ENCODE results near the gene KLHDC7B.

Gene KLHDC7B

DNA sequence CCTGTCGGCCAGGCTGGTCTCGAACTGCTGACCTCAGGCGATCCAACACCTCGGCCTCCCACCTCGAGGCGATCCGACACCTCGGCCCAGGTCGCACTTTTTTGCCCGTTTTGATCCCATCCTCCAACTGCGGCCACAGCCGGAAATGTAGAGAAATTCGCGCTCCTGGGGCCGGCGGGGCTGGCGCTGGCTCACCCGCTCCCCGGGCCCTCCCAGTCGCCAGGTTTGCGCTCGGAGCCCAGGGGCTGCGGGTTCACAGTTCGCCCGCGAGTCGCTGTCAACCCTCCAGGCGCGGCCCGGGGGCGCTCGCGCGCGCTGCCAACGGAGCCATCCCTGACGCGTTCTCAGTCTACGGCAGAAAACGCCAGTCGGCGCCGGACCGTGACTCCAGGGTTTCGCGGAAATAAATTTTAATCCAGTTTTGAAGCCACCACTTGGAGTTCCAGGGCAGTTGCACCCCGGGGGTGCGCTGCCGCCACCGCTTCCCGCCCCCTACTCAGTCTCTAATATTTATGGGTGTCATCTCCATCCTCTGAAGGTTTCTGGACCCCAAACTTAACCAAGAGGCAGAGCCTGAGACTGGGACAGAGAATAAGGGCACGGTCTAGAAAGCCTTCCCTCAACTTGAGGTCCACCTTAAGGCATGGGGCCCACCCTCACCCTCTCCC is 1.5 kb upstream of the KLHDC7B start:
- H3K4me3 ChIP-seq (ENCODE audit: low read depth, low read length): peak overlapping the region; percentile 27
- no peak for DNase-seq (ENCODE audit: low read depth)

DNA sequence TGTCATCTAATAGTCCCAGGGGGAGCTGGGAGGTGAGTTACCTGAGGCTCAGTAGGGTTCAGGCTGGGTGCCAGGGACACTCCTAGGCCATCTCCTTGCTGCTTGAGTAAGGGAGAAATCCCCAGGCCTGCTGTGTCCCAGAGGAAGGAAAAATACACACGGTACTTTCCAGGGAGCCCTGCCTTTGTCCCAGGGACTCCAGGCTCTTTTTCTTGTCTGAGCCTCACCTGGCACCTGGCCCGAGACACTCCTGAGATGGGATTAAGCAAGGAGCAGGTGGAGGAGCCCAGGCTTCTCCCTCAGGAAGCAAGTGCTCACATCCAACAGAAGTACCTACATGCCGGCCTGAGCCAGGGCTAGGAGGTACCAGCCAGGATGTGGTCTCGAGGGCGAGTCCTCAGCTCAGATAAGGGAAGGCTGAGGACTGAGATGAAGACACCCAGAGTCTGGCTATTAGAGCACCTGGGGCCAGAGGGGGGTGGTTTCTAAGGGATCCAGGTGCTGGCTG is 899 bp upstream of the KLHDC7B start:
- no peak overlapping the region for H3K4me3 ChIP-seq (ENCODE audit: low read depth, low read length)
- no peak for DNase-seq (ENCODE audit: low read depth)

DNA sequence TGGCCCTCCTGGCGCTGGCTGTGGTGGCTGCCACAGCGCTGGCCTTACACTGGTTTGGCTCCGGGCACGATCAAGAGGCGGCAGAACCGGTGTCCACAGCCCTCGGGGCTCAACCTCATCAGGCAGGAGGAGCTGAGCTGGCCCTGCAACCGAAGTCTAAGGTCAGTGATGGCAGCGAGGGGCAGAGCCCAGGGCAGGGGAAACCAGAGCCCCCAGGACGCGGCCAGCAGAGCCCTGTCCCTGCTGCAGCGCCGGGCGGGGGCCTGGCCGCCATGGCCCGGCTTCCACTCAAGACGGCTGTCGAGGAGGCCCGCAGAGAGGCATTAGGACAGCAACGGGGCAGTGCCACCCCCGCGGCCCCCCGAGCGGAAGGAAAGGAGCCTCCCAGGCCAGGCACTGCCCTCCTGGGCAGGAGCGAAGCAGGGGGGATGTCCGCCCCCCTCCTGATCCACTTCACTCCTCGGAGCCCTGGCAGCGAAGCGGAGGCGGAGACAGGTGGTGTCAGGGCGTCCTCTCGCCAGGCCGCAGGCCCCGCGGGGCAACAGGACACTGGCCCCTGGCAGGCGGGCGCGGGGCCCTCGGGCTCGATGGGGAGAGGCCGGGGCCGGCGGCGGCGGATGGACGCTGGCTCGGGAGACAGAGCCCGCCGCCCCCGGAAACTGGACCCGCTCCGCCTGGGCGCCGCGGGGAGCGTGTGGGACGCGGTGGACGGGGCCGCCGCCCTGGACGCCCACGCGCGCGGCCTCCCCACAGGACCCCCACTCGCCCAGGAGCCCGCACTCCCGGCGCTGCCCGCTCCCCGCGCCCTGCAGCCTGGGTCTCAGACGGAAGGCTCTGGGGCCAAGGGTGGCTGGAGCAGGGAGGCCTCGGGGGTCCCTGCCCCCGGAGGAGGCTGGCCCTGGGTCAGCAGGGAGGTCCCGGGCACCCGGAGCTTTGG is 895 bp downstream of the KLHDC7B start:
- no peak for DNase-seq (ENCODE audit: low read depth)
- H3K4me3 ChIP-seq (ENCODE audit: low read depth, low read length): no peak overlapping the region

DNA sequence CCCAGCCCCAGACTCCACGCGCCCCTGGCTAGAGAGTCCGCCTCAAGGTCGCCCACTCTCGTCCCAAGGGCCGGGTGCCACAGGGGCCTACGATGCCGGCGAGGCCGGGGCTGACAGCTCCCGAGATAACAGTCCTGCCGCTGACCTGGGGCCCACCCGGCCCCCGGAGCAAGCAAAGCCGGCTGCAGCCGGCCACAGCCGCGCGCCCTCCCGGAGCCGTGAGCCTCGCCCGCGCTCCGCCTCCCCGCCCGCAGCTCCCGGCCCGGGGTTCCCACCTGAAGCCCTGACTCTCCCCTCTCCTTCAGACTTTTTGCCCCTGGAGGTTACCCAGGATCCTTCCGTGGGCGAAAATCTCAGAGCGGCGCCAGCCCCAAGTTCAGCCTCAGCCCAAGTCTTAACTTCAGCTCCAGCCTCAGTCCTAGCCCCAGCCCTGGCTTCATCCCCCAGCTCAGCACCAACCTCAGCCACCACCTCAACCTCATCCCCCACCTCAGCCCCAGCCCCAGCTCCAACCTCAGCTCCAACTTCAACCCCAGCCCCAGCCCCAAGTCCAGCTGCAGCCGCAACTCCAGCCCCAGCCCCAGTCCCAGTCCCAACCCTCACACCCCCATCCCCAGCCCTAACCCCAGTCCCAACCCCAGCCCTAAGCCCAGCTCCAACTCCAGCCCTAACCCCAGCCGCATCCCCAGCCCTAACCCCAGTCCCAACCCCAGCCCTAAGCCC is 1.7 kb downstream of the KLHDC7B start:
- H3K4me3 ChIP-seq (ENCODE audit: low read depth, low read length): no peak overlapping the region
- DNase-seq (ENCODE audit: low read depth): no peak

DNA sequence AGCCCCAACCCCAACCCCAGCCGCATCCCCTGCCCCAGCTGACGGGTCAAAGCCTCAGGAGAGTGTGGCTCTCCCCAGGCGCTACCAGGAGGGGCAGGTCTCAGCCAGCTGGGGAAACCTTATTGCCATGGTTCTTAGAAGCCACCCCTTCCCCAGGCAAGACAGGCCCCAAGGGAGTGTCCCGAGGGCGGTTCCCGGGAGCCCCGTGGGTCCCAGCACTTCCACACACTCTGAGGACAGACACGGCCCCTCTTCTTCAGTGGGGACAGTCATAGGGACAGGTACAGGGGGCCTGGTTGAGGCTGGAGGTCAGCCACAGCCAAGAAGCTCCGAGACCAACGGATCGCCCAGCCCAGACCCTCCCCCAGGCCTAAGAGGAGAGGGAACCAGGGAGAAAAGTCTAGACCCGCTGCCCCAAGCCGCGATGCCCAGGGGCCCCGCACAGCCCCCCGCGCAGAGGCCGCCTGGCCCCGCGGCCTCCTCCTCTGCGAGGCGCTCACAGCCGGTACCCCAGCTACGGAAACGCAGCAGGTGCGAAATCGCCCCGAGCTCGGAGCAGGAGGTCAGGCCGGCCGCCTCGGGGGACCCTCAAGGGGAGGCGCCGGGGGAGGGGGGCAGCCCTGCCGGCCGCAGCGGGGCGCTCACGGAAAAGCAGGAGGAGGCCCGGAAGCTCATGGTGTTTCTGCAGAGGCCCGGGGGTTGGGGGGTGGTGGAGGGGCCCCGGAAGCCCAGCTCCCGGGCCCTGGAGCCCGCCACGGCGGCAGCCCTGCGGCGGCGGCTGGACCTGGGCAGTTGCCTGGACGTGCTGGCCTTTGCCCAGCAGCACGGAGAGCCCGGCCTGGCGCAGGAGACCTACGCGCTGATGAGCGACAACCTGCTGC is 2.6 kb downstream of the KLHDC7B start:
- peak overlapping the region; percentile 7 for H3K4me3 ChIP-seq (ENCODE audit: low read depth, low read length)
- DNase-seq (ENCODE audit: low read depth): no peak

DNA sequence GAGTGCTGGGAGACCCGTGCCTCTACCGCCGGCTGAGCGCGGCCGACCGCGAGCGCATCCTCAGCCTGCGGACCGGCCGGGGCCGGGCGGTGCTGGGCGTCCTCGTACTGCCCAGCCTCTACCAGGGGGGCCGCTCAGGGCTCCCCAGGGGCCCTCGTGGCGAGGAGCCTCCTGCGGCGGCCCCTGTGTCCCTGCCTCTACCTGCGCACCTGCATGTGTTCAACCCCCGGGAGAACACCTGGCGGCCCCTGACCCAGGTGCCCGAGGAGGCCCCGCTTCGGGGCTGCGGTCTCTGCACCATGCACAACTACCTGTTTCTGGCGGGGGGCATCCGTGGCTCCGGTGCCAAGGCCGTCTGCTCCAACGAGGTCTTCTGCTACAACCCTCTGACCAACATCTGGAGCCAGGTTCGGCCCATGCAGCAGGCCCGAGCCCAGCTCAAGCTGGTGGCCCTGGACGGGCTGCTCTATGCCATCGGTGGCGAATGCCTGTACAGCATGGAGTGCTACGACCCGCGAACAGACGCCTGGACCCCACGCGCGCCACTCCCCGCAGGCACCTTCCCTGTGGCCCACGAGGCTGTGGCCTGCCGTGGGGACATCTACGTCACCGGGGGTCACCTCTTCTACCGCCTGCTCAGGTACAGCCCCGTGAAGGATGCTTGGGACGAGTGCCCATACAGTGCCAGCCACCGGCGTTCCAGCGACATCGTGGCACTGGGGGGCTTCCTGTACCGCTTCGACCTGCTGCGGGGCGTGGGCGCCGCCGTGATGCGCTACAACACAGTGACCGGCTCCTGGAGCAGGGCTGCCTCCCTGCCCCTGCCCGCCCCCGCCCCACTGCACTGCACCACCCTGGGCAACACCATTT is 3.5 kb downstream of the KLHDC7B start:
- no peak overlapping the region for H3K4me3 ChIP-seq (ENCODE audit: low read depth, low read length)
- DNase-seq (ENCODE audit: low read depth): no peak

DNA sequence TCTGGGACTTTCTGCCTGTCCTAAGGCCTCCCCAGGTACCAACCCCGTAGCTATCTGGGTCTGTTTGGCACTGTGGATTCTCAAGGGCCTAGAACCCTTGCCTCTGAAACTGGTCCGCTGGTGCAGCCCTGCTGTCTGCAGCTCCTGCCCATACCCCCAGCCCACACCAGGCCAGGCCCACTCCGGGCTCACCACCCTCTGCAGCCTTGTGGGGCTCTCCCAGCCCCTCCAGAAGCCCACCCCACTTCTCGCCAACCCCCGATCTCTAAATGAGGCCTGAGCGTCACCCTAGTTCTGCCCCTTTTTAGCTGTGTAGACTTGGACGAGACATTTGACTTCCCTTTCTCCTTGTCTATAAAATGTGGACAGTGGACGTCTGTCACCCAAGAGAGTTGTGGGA is 4.7 kb downstream of the KLHDC7B start:
- no peak overlapping the region for H3K4me3 ChIP-seq (ENCODE audit: low read depth, low read length)
- no peak for DNase-seq (ENCODE audit: low read depth)

DNA sequence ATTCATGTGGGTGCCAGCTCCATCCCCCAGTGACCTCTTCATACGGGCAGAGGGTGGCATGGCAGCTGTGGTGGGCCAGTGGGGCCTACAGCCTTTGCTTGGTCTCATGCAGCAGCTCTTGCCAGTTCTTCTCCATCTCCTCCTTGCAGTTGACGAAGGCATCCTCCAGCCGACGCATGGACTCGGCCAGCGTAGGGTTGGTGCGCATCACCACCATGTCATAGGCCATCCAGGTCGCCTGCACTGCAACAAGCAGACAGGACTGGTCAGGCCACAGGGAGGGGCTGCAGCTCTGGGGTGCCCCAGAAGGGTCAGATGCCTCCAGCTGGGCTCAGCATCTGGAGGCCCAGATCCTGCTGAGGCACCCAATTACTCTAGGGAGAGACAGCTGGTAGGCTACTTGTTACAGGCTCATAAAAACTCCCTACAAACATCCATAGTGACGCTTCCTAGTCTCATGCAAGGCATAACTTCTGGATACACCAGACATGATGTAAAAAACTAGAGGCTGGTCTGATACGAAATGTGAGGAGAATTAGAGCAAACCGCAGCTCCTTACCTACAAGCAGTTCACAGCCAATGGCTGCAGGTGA is 5.6 kb downstream of the KLHDC7B start:
- no peak for DNase-seq (ENCODE audit: low read depth)
- no peak overlapping the region for H3K4me3 ChIP-seq (ENCODE audit: low read depth, low read length)

DNA sequence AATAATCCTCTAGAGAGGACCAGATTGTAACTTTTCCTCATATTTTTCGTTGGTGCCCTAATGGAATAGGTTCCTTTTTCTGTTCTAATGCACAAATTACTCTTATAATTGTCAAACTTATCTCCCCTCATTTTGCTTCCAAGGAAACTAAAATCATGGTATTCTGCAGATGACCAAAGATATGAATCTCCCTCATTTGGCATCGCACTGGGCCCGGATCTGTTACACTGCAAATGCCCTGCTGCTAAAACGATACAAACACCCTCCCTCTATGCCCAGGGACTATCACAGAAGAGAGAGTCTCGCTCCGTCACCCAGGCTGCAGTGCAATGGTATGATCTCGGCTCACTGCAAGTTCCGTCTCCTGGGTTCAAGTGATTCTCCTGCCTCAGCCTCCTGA is 7.6 kb downstream of the KLHDC7B start:
- no peak for DNase-seq (ENCODE audit: low read depth)
- H3K4me3 ChIP-seq (ENCODE audit: low read depth, low read length): no peak overlapping the region

DNA sequence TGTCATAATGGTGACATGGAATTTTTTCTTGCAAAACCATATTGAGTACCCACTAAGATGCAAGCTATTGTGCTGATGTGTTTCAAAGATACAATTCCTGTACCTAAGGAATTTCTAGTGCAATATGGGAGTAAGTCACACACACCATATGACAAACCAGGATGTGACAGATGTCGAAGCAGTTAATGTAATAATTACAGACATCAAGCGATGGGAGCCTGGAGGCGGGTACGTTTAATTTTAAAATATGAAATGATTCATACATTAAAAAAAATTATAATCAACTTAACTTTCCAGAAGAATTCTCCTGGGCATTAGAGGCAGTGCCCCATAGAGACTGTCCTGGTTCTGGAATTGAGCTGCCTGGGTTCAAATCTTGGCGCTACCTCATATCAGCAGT is 11.0 kb downstream of the KLHDC7B start:
- no peak for DNase-seq (ENCODE audit: low read depth)
- H3K4me3 ChIP-seq (ENCODE audit: low read depth, low read length): no peak overlapping the region

DNA sequence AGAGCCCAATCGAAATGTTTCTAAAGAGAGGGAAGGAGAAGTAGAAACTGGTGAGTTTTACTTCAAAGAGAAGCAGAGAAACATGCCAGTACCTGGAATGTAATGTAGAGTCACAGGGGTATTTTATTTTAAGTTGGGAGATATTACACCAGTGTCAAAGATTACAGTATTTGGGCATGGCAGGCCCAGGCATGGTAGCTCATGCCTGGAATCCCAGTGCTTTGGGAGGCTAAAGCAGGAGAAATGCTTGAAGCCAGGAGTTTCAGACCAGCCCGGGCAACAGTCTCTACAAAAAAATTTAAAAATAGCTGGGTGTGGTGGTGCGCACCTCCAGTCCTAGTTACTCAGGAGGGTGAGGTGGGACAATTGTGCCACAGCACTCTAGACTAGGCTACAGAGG is 14.3 kb downstream of the KLHDC7B start:
- no peak for DNase-seq (ENCODE audit: low read depth)
- H3K4me3 ChIP-seq (ENCODE audit: low read depth, low read length): no peak overlapping the region

DNA sequence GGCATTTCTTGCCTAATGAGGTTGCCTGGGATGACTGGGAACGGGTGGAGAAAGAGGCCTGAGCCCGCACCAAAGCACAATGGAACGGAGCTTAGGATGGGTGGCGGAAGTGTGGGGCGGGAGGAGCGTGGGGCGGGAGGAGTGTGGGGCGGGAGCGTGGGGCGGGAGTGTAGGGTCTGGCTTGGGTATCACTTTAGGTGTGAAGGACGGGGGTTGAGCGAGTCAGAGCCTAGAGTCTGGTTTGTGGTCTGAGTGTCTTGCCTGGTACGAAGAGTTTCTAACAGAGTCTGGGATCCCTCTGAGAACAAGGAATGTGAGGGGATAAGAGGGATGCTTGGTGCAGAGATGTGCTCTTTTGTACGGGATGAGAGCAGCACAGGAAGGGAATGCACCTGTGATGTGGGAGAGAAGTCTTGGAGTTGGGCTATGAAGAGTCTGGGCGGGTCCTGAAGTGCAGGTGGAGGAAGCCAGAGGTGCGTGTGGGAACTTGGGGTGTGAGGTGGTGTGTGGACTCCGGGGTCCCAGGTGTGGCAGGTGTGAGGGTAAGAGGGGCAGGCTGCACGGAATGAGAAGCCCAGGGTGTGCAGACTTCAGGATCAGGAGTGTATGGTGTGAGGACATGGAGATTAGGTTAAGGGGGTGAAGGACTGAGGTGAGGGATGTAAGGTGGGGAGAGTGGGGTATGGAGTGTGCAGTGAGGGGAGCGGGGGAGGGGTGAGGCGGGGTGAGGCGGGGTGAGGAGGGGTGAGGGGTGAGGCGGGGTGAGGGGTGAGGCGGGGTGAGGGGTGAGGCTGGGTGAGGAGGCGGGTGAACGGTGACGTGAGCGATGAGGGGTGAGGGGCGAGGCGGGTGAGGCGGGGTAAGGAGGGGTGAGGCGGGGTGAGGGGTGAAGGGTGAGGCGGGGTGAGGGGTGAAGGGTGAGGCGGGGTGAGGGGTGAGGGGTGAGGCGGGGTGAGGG is 16.0 kb downstream of the KLHDC7B start:
- no peak for DNase-seq (ENCODE audit: low read depth)
- no peak overlapping the region for H3K4me3 ChIP-seq (ENCODE audit: low read depth, low read length)

DNA sequence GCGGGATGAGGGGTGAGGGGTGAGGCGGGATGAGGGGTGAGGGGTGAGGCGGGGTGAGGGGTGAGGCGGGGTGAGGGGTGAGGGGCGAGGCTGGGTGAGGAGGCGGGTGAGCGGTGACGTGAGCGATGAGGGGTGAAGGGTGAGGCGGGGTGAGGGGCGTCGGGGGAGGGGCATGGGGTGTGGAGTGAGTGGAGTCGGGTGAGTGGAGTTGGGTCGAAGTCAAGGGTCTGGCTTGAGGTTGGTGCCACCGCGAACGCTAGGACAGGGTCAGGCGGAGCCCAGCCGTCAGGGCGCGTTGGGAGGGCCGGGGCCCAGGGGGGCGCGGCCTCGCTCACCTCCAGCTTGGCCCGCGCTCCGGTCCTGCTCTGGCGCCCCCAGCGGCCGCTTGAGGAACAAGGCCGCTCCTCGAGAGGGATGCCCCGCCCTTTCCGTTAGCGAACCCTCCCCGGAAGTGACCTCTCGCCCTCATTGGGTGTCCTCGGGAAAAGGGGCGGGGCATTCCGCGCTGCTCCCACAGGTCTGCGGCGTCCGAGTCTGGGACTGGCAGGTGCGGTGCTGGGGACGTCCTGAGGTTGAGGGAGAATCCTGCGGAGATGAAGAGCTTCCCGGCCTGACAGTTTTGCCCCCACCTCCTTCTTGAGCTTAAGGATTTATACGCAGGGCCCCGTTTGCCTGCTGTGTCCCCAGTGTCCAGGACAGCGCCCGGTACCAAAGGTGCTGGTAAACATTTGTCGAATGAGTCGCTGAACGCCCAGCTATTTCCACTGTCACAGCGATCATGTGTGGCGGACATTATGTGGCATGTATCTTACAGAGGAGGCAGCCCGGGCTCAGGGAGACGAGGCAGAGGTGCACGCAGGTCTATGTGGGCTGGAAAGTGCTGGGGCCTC is 17.1 kb downstream of the KLHDC7B start, which contains the start of gene SYCE3:
SYCE3 (minus strand) TSS at position 397 of the 890 bp plus-strand sequence. CDS start 6,514 bp downstream, outside the sequence.
- H3K4me3 ChIP-seq (ENCODE audit: low read depth, low read length): peak within 1 kb of the TSS; percentile 62
- no peak for DNase-seq (ENCODE audit: low read depth)

DNA sequence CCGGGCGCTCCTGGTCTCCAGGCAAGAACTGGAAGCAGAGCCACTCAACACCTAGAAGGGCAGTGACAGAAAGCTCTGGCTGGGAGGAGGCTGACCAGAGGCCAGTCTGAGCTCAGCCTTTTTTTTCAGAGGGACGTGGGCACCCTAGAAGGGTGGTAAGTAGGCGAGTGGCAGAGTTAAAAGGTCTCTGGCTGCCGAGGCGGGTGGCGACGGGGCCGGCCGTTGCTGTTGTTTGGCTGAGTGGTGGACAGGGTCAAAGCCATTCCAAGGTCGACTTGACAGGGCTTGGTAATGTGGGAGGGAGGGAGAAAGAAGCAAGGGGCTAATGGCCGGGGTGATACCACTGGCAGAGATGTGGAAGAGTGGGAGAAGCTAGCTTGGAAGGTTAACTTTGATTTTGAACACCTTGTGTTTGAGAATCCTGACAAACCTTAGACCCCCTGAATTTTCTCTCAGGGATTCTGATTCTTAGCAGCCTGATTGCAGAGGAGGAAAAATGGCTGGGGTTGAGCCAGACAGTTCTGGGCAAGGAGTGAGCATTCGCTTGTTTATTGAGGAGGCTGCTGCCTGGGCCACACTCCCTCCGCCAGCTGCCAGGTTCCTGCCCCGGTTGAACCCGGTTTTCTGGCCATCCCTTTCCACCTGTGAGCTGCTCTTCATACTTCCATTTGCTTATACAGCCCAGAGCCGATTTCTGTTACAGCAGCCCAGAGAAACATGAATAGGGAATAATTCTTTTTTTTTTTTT is 17.9 kb downstream of the KLHDC7B start:
- H3K4me3 ChIP-seq (ENCODE audit: low read depth, low read length): peak overlapping the region; percentile 62
- DNase-seq (ENCODE audit: low read depth): no peak

DNA sequence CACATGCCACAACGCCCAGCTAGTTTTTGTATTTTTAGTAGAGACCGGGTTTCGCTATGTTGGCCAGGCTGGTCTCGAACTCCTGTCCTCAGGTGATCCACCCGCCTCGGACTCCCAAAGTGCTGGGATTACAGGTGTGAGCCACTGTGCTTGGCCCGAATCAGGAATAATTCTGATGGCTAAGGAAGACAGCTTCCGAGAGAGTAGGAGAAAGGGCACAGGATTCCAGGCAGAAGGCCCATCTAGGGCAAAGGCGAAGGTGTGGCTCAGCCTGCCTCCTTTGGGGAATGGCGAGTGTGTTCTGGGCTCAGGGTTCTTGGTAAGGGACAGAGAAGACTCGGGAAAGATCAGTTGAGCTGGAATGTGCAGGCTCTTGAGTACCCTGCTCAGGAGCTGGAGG is 18.6 kb downstream of the KLHDC7B start:
- no peak overlapping the region for H3K4me3 ChIP-seq (ENCODE audit: low read depth, low read length)
- no peak for DNase-seq (ENCODE audit: low read depth)

Data from skeletal muscle cell (primary cell).